Gastroesophageal sphincter (tissue), 4 donors: ENCODE results near the gene VPS26B. TPM values are rescaled to one million over a fixed set of nuclear protein-coding genes. Genes with fewer than 3 reads are reported as not detected.

Source experiments
- ATAC-seq: fragments of 150-250 bp; one replicate; pipeline ENCODE4 v1.9.1; 2016; ENCODE audit warnings: mild to moderate bottlenecking, moderate library complexity
- H3K27ac ChIP-seq, 4 donors: fragments of 200-600 bp; sonication (generic) in 3 of 4; 1 replicate in 3 of 4; 2 replicates in 1 of 4; pipeline ENCODE4 v1.5.1; 2016 to 2019
- H3K27me3 ChIP-seq: fragments of 200-600 bp; sonication (generic); one replicate; pipeline ENCODE4 v1.5.1; 2019
- H3K36me3 ChIP-seq, 2 donors: fragments of 200-600 bp; sonication (generic); one replicate each; pipeline ENCODE4 v1.5.1; 2019; ENCODE audit warnings: control low read depth in 1 of 2
- H3K4me1 ChIP-seq, 3 donors: fragments of 200-600 bp; sonication (generic); 1 replicate in 2 of 3; 2 replicates in 1 of 3; pipeline ENCODE4 v1.5.1; 2016 to 2019; ENCODE audit warnings: control low read depth in 2 of 3
- H3K4me3 ChIP-seq, 2 donors: fragments of 200-600 bp; sonication (generic); one replicate each; pipeline ENCODE4 v1.5.1; 2019; ENCODE audit warnings: mild to moderate bottlenecking in 1 of 2, moderate library complexity in 1 of 2
- H3K9me3 ChIP-seq, 3 donors: fragments of 200-600 bp; sonication (generic); one replicate each; pipeline ENCODE4 v1.5.1; 2017 to 2019; ENCODE audit warnings: control low read depth in 2 of 3
- EP300 ChIP-seq: sonication (generic); formaldehyde crosslinking; IDR thresholded peaks from one replicate; pipeline ENCODE4 v1.6.1; 2017; ENCODE audit warnings: antibody characterized with exemption, mild to moderate bottlenecking
- POLR2A ChIP-seq, 2 donors: fragments of 450-650 bp; IDR thresholded peaks; one replicate each; pipeline ENCODE4 v1.6.1; 2017; ENCODE audit warnings: antibody characterized with exemption in 2 of 2, mild to moderate bottlenecking in 2 of 2, moderate library complexity in 1 of 2
- POLR2AphosphoS5 ChIP-seq: sonication (generic); formaldehyde crosslinking; IDR thresholded peaks from one replicate; pipeline ENCODE4 v1.6.1; 2017; ENCODE audit warnings: antibody characterized with exemption
- WGBS, 2 donors: methylation state at CpG; one replicate each; pipeline ENCODE4 v1.1.5; 2018; ENCODE audit warnings: low coverage in 1 of 2; 5-methylcytosine and 5-hydroxymethylcytosine counted together
- total RNA-seq, 4 donors: library from RNA; depleted of rRNA; stranded (reverse); fragments of >200 nt; gene quantifications; one replicate each; pipeline ENCODE4 v1.1.0, GENCODE V29; 2016
- TF ChIP-seq, protein P1 (sequence below), 4 experiments: fragments of 200-600 bp in 2 of 4; fragments of 450-650 bp in 2 of 4; sonication (generic) in 1 of 4; IDR thresholded peaks; one replicate each; pipeline ENCODE4 v1.5.1; 2017 to 2019; ENCODE audit warnings: antibody characterized with exemption in 4 of 4, mild to moderate bottlenecking in 2 of 4, moderate library complexity in 2 of 4

Gene VPS26B
- total RNA-seq, 4 donors from 2014 or later, result 27.6 to 56.4 (median 45.0) TPM

DNA sequence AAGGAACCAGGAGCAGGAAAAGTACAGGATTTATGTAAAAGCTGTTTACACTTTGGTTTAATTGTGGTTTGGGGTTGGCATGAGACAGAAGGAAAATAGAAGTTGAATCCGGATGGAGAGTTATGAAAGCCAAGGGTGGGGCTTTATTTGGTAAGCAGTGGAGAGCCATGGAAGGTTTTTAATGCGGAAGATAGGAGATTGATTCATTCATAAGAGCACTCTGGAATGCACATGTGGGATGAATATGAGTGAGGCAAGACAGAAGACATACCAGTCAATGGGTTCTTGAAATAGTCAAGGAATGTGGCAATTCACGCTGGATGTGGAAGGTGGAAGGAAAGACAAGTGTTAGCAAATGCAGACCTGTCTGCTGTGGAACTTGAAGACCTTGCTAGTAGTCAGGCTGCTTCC is 42.4 kb downstream of the VPS26B start:
- peak; percentile 82 for ATAC-seq
- no peak overlapping the region for H3K27ac ChIP-seq
- H3K27me3 ChIP-seq, result peaks cover 32% of the 10 kb centered on the region
- no peak overlapping the region for H3K4me3 ChIP-seq
- H3K9me3 ChIP-seq, result no peaks in the 10 kb centered on the region
- H3K36me3 ChIP-seq, result peaks cover 0 to 38% of the 10 kb centered on the region in 2 donors
- no peaks in the 10 kb centered on the region for H3K4me1 ChIP-seq
- TF ChIP-seq, protein P1, sequence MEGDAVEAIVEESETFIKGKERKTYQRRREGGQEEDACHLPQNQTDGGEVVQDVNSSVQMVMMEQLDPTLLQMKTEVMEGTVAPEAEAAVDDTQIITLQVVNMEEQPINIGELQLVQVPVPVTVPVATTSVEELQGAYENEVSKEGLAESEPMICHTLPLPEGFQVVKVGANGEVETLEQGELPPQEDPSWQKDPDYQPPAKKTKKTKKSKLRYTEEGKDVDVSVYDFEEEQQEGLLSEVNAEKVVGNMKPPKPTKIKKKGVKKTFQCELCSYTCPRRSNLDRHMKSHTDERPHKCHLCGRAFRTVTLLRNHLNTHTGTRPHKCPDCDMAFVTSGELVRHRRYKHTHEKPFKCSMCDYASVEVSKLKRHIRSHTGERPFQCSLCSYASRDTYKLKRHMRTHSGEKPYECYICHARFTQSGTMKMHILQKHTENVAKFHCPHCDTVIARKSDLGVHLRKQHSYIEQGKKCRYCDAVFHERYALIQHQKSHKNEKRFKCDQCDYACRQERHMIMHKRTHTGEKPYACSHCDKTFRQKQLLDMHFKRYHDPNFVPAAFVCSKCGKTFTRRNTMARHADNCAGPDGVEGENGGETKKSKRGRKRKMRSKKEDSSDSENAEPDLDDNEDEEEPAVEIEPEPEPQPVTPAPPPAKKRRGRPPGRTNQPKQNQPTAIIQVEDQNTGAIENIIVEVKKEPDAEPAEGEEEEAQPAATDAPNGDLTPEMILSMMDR (IDR thresholded peaks at IDR 0.05), result no peak
- TF ChIP-seq EP300 (no peak), POLR2AphosphoS5 (no peak), POLR2A (IDR thresholded peaks at IDR 0.05) (no peak)
- whole genome bisulfite sequencing, 2 donors, result 30 to 37% methylated on average over 3 of the region's 3 CpGs

- Histone ChIP-seq H3K4me1 (no peaks in the 10 kb centered on the region), H3K9me3 (no peaks in the 10 kb centered on the region), H3K36me3 (peaks cover 0 to 32% of the 10 kb centered on the region in 2 donors), H3K4me3 (no peak overlapping the region), H3K27me3 (peaks cover 38% of the 10 kb centered on the region), H3K27ac (no peak overlapping the region)
- WGBS, 2 donors, result 72 to 83% methylated on average over 3 to 5 of the region's 5 CpGs
- ATAC-seq, result no peak
- TF ChIP-seq POLR2A (IDR thresholded peaks at IDR 0.05) (no peak), EP300 (no peak), POLR2AphosphoS5 (no peak)
- TF ChIP-seq, protein P1 (IDR thresholded peaks at IDR 0.05), result no peak
Measured at GRCh38 chr11:134267461-134267860, 43.0 kb downstream of the VPS26B start.

DNA sequence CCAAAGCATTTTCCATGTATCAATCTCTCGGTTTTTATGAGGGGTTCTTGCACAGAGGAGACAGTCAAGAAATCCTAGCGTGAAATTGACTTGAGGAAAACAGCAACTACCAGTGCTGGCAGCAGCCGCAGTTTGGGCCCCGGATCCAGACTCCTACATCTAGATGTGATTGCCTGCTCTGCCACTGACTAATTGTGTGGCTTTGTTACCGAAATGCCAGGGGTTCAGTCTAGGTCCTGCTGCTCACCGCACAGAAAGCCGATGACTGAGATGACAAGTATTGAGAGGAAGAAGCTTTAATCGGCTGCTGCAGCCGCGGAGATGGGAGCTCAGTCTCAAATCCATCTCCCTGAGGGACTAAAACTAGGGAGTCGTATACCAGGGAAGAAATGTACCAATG is 43.5 kb downstream of the VPS26B start:
- Histone ChIP-seq H3K4me3 (no peak overlapping the region), H3K36me3 (peaks cover 0 to 27% of the 10 kb centered on the region in 2 donors), H3K27me3 (peaks cover 43% of the 10 kb centered on the region), H3K27ac (no peak overlapping the region), H3K9me3 (no peaks in the 10 kb centered on the region), H3K4me1 (no peaks in the 10 kb centered on the region)
- ATAC-seq, result no peak
- WGBS, 2 donors, result 63 to 85% methylated on average over 3 to 11 of the region's 11 CpGs
- TF ChIP-seq POLR2A (IDR thresholded peaks at IDR 0.05) (no peak), POLR2AphosphoS5 (no peak), EP300 (no peak)
- TF ChIP-seq, protein P1 (IDR thresholded peaks at IDR 0.05), result no peak

GRCh38 chr11:134270250-134270714 is 45.8 kb downstream of the VPS26B start:
- no peak overlapping the region for H3K27ac ChIP-seq
- no peaks in the 10 kb centered on the region for H3K4me1 ChIP-seq
- TF ChIP-seq POLR2AphosphoS5, result no peak
- H3K27me3 ChIP-seq, result peaks cover 66% of the 10 kb centered on the region
- no peak overlapping the region for H3K4me3 ChIP-seq
- ATAC-seq, result no peak
- no peaks in the 10 kb centered on the region for H3K9me3 ChIP-seq
- H3K36me3 ChIP-seq, result peaks cover 0 to 4% of the 10 kb centered on the region in 2 donors
- no CpG with 5 or more reads among the region's 5 CpGs for WGBS, 2 donors

DNA sequence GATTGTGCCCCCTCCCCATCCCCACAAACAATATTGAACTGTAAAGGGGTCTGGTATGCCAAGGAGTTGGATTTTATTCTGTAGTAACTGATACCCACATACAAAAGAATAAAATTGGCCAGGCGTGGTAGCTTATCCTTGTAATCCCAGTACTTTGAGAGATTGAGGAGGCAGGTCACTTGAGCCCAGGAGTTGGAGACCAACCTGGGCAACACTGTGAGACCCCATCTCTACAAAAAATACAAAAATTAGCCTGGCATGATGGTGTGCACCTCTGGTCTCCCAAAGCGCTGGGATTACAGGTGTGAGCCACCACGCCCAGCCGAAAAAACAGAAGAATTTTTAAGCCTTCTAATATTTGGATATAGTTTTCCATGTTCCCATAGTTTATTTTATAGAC is 47.5 kb downstream of the VPS26B start:
- Histone ChIP-seq H3K4me3 (no peak overlapping the region), H3K4me1 (peaks cover 0 to 16% (median 13%) of the 10 kb centered on the region in 3 donors), H3K36me3 (no peaks in the 10 kb centered on the region), H3K9me3 (no peaks in the 10 kb centered on the region), H3K27ac (no peak overlapping the region), H3K27me3 (peaks cover 83% of the 10 kb centered on the region)
- 94% methylated on average over 4 of the region's 4 CpGs; no CpG with 5 or more reads in 1 of the 2 donors for WGBS, 2 donors
- TF ChIP-seq EP300 (no peak), POLR2AphosphoS5 (no peak), POLR2A (IDR thresholded peaks at IDR 0.05) (no peak)
- TF ChIP-seq, protein P1 (IDR thresholded peaks at IDR 0.05), result no peak
- no peak for ATAC-seq
